HepG2 (cell line): Measurements from ENCODE around the gene RAD51. TPM values are rescaled to one million over a fixed set of nuclear protein-coding genes. Genes with fewer than 3 reads are reported as not detected.

Experiments used
- AGO1 ChIP-seq: fragments of 200-400 bp; formaldehyde crosslinking; IDR thresholded peaks from 2 replicates; pipeline ENCODE4 v1.6.1; 2017; ENCODE audit warnings: mild to moderate bottlenecking, low read depth, low read length, moderate library complexity; ENCODE audit not compliant: poor library complexity, severe bottlenecking
- CBFB ChIP-seq: sonication (generic); formaldehyde crosslinking; IDR thresholded peaks from 2 replicates; pipeline ENCODE4 v1.4.0; 2020; ENCODE audit warnings: missing genetic modification reagents
- ETV6 ChIP-seq: sonication (generic); formaldehyde crosslinking; conservative IDR thresholded peaks from 2 replicates; pipeline ENCODE4 v1.4.0; 2020; ENCODE audit warnings: missing genetic modification reagents
- FOSL1 ChIP-seq: sonication (generic); formaldehyde crosslinking; IDR thresholded peaks from 2 replicates; pipeline ENCODE4 v1.9.0; 2021; ENCODE audit warnings: missing genetic modification reagents, borderline replicate concordance
- GLI4 ChIP-seq: sonication (generic); formaldehyde crosslinking; IDR thresholded peaks from 2 replicates; pipeline ENCODE4 v1.5.1; 2020; ENCODE audit warnings: missing genetic modification reagents, mild to moderate bottlenecking, moderate library complexity, borderline replicate concordance
- GTF3A ChIP-seq: sonication (generic); formaldehyde crosslinking; conservative IDR thresholded peaks from 2 replicates; pipeline ENCODE4 v1.4.0; 2020; ENCODE audit warnings: mild to moderate bottlenecking, missing genetic modification reagents
- HDAC6 ChIP-seq: fragments of 200-600 bp; sonication (generic); IDR thresholded peaks from 2 replicates; pipeline ENCODE4 v1.7.0; 2017; ENCODE audit warnings: mild to moderate bottlenecking, antibody characterized with exemption, low read length, low read depth
- SP4 ChIP-seq: sonication (generic); formaldehyde crosslinking; IDR thresholded peaks from 2 replicates; pipeline ENCODE4 v1.8.1; 2023; ENCODE audit warnings: mild to moderate bottlenecking, missing genetic modification reagents
- SYNCRIP ChIP-seq: fragments of 200-400 bp; formaldehyde crosslinking; IDR thresholded peaks from 2 replicates; pipeline ENCODE4 v1.6.1; 2018; ENCODE audit warnings: mild to moderate bottlenecking, low read depth, low read length; ENCODE audit not compliant: insufficient read depth
- TBX2 ChIP-seq: sonication (generic); formaldehyde crosslinking; IDR thresholded peaks from 2 replicates; pipeline ENCODE4 v1.5.0; 2020; ENCODE audit warnings: missing genetic modification reagents, mild to moderate bottlenecking, borderline replicate concordance
- ZBTB38 ChIP-seq: sonication (generic); formaldehyde crosslinking; IDR thresholded peaks from 2 replicates; pipeline ENCODE4 v1.5.1; 2020; ENCODE audit warnings: mild to moderate bottlenecking, missing genetic modification reagents
- ZNF33A ChIP-seq: sonication (generic); formaldehyde crosslinking; IDR thresholded peaks from 2 replicates; pipeline ENCODE4 v1.5.1; 2020; ENCODE audit warnings: missing genetic modification reagents, mild to moderate bottlenecking, moderate library complexity, borderline replicate concordance
- polyA plus RNA-seq, 8 experiments: library from polyadenylated mRNA; depleted of rRNA in 3 of 8; stranded (reverse) in 7 of 8; unstranded in 1 of 8; fragments of >200 nt; fragmentation: Illumina TruSeq in 4 of 8; extraction: Trizol in 4 of 8; gene quantifications; 2 replicates each; pipeline versions ENCODE4 v1.2.1 to v1.2.3, GENCODE V29; 2011 to 2016; ENCODE audit warnings: low read depth in 4 of 8, missing spikeins in 1 of 8, mixed read lengths in 1 of 8; ENCODE audit not compliant: insufficient read depth in 1 of 8
- total RNA-seq, 5 experiments: library from RNA; depleted of rRNA; stranded (reverse); fragments of >200 nt; fragmentation: Illumina TruSeq; extraction: Trizol; gene quantifications; 2 replicates each; pipeline ENCODE4 v1.2.3, GENCODE V29; 2016; ENCODE audit warnings: low read depth in 1 of 5
- TF ChIP-seq, protein P1 (sequence below), 2 experiments: fragments of 450-650 bp in 1 of 2; sonication (generic) in 1 of 2; formaldehyde crosslinking in 1 of 2; IDR thresholded peaks; 2 replicates each; pipeline versions ENCODE4 v1.6.1 to v1.8.0; 2016 to 2022; ENCODE audit warnings: antibody characterized with exemption in 1 of 2, mild to moderate bottlenecking in 1 of 2, missing genetic modification reagents in 1 of 2
- TF ChIP-seq, protein P2 (sequence below): sonication (generic); formaldehyde crosslinking; conservative IDR thresholded peaks from 2 replicates; pipeline ENCODE4 v1.4.0; 2020; ENCODE audit warnings: missing genetic modification reagents
- TF ChIP-seq, protein P3 (sequence below): sonication (generic); formaldehyde crosslinking; IDR thresholded peaks from 2 replicates; pipeline ENCODE4 v1.8.0; 2022; ENCODE audit warnings: low read depth, missing genetic modification reagents

Gene RAD51
- total and polyA plus RNA-seq, 2 of the 13 experiments (the other 11 are each of a cell fraction or from before 2014, with no cell fraction given) = 8.5 to 12.8 TPM

- TF ChIP-seq, protein P1, sequence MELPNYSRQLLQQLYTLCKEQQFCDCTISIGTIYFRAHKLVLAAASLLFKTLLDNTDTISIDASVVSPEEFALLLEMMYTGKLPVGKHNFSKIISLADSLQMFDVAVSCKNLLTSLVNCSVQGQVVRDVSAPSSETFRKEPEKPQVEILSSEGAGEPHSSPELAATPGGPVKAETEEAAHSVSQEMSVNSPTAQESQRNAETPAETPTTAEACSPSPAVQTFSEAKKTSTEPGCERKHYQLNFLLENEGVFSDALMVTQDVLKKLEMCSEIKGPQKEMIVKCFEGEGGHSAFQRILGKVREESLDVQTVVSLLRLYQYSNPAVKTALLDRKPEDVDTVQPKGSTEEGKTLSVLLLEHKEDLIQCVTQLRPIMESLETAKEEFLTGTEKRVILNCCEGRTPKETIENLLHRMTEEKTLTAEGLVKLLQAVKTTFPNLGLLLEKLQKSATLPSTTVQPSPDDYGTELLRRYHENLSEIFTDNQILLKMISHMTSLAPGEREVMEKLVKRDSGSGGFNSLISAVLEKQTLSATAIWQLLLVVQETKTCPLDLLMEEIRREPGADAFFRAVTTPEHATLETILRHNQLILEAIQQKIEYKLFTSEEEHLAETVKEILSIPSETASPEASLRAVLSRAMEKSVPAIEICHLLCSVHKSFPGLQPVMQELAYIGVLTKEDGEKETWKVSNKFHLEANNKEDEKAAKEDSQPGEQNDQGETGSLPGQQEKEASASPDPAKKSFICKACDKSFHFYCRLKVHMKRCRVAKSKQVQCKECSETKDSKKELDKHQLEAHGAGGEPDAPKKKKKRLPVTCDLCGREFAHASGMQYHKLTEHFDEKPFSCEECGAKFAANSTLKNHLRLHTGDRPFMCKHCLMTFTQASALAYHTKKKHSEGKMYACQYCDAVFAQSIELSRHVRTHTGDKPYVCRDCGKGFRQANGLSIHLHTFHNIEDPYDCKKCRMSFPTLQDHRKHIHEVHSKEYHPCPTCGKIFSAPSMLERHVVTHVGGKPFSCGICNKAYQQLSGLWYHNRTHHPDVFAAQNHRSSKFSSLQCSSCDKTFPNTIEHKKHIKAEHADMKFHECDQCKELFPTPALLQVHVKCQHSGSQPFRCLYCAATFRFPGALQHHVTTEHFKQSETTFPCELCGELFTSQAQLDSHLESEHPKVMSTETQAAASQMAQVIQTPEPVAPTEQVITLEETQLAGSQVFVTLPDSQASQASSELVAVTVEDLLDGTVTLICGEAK (IDR thresholded peaks at IDR 0.05) = no peak
- TF ChIP-seq, protein P1 (CRISPR knock-in tag; IDR thresholded peaks at IDR 0.05) = no peak
- TF ChIP-seq ZBTB38 (CRISPR knock-in tag) (peak; percentile 41; the same call in 1 of the 2 replicates), SYNCRIP (no peak), FOSL1 (CRISPR knock-in tag) (no peak), GTF3A (CRISPR knock-in tag) (peak; percentile 85; the same call in 1 of the 2 replicates), ZNF33A (0 out of 2 replicates have a peak, but pooled peaks have one; percentile 48), GLI4 (no peak), HDAC6 (no peak), SP4 (peak; percentile 96), ETV6 (CRISPR knock-in tag) (no peak; the same call in 1 of the 2 replicates), AGO1 (no peak), TBX2 (CRISPR knock-in tag) (peak; percentile 76; the same call in 1 of the 2 replicates), CBFB (CRISPR knock-in tag) (peak; percentile 84)
- TF ChIP-seq, protein P2, sequence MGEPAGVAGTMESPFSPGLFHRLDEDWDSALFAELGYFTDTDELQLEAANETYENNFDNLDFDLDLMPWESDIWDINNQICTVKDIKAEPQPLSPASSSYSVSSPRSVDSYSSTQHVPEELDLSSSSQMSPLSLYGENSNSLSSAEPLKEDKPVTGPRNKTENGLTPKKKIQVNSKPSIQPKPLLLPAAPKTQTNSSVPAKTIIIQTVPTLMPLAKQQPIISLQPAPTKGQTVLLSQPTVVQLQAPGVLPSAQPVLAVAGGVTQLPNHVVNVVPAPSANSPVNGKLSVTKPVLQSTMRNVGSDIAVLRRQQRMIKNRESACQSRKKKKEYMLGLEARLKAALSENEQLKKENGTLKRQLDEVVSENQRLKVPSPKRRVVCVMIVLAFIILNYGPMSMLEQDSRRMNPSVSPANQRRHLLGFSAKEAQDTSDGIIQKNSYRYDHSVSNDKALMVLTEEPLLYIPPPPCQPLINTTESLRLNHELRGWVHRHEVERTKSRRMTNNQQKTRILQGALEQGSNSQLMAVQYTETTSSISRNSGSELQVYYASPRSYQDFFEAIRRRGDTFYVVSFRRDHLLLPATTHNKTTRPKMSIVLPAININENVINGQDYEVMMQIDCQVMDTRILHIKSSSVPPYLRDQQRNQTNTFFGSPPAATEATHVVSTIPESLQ (CRISPR knock-in tag) = no peak
- TF ChIP-seq, protein P3, sequence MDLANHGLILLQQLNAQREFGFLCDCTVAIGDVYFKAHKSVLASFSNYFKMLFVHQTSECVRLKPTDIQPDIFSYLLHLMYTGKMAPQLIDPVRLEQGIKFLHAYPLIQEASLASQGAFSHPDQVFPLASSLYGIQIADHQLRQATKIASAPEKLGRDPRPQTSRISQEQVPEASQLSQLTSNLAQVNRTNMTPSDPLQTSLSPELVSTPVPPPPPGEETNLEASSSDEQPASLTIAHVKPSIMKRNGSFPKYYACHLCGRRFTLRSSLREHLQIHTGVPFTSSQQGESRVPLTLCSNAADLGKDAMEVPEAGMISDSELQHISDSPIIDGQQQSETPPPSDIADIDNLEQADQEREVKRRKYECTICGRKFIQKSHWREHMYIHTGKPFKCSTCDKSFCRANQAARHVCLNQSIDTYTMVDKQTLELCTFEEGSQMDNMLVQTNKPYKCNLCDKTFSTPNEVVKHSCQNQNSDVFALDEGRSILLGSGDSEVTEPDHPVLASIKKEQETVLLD = no peak
Measured at GRCh38 chr15:40754883-40755811, 60.2 kb downstream of the RAD51 start, which contains the start of gene RMDN3 (continued).
